GM12892 (cell line): ENCODE data around the gene ALDH3B1.

Source experiments
- DNase-seq: peaks from one replicate; pipeline ENCODE4 v3.0.0; 2011; ENCODE audit not compliant: insufficient read length
- FAIRE-seq: peaks from 2 replicates; lab custom pipeline; 2011; peaks lifted over from hg19 to GRCh38; lab: Jason Lieb, UNC
- POLR2A ChIP-seq: IDR thresholded peaks from 2 replicates; pipeline ENCODE4 v1.6.1; 2011; ENCODE audit warnings: low read depth, low read length, control low read depth
- POLR2AphosphoS5 ChIP-seq: IDR thresholded peaks from 2 replicates; pipeline ENCODE4 v1.6.1; 2011; ENCODE audit warnings: low read depth, low read length, control low read depth
- TAF1 ChIP-seq: IDR thresholded peaks from 2 replicates; pipeline ENCODE4 v1.6.1; 2011; ENCODE audit warnings: low read depth, mild to moderate bottlenecking, control low read depth, low read length, borderline replicate concordance

The ALDH3B1 gene

GRCh38 chr11:68064926-68065325 lies 54.8 kb downstream of the ALDH3B1 start:
- DNase-seq (no peak), FAIRE-seq (no peak)
- no peak for TF ChIP-seq POLR2AphosphoS5
- no peak for TF ChIP-seq TAF1
- no peak for TF ChIP-seq POLR2A

GRCh38 chr11:68065841-68066240 lies 55.7 kb downstream of the ALDH3B1 start:
- FAIRE-seq: no peak
- TF ChIP-seq POLR2AphosphoS5: no peak
- TF ChIP-seq TAF1: no peak
- no peak for TF ChIP-seq POLR2A
- DNase-seq: no peak

- DNase-seq: no peak
- FAIRE-seq: no peak
- TF ChIP-seq POLR2AphosphoS5: no peak
- no peak for TF ChIP-seq TAF1
- TF ChIP-seq POLR2A: no peak
Measured at GRCh38 chr11:68066742-68067141, 56.6 kb downstream of the ALDH3B1 start.

GRCh38 chr11:68067991-68068390 lies 57.9 kb downstream of the ALDH3B1 start:
- FAIRE-seq: no peak
- TF ChIP-seq POLR2A (no peak), POLR2AphosphoS5 (no peak), TAF1 (no peak)
- no peak for DNase-seq

- TF ChIP-seq TAF1: no peak
- TF ChIP-seq POLR2AphosphoS5: no peak
- no peak for TF ChIP-seq POLR2A
- FAIRE-seq (no peak), DNase-seq (no peak)
Measured at GRCh38 chr11:68071281-68072048, 61.3 kb downstream of the ALDH3B1 start.

GRCh38 chr11:68074584-68075352 lies 64.6 kb downstream of the ALDH3B1 start:
- TF ChIP-seq POLR2A (no peak), POLR2AphosphoS5 (no peak), TAF1 (no peak)
- FAIRE-seq (no peak), DNase-seq (no peak)

- DNase-seq (no peak), FAIRE-seq (no peak)
- TF ChIP-seq POLR2A (no peak), TAF1 (no peak), POLR2AphosphoS5 (no peak)
Measured at GRCh38 chr11:68076371-68077042, 66.4 kb downstream of the ALDH3B1 start.

GRCh38 chr11:68077617-68078582 lies 67.8 kb downstream of the ALDH3B1 start:
- peak; percentile 14 for FAIRE-seq
- TF ChIP-seq POLR2AphosphoS5 (no peak), POLR2A (no peak), TAF1 (no peak)
- no peak for DNase-seq
